Measurements from ENCODE around the gene FAM81A. TPM values are rescaled to one million over a fixed set of nuclear protein-coding genes. Genes with fewer than 3 reads are reported as not detected.

The FAM81A gene
- total RNA-seq, 4 donors from 2014 or later = 0.80 to 8.4 (median 4.6) TPM; not detected in 1

DNA sequence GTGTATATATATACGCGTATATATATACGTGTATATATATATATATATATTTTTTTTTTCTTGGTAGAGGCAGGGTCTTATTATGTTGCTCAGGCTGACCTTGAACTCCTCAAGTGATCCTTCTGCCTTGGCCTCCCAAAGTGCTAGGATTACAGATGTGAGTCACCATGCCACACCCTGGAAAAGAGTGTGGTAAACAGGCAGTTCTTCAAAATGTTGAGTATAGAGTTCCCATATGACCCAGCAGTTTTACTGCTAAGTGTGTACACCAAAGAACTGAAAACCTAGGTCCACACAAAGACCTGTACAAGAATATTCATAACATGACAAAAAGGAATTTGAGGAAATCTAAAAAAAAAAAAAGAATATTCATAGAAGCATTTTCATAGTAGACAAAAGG, 101.8 kb downstream of the FAM81A start:
- intact Hi-C loops (cut with DNase I; ENCODE audit: low total_unique reads) (no loop called here), in situ Hi-C loops (cut with MboI; ENCODE audit: low pct_ligation_motif_present in 1 of 4, low pct_unique_long_range_greater_than_20kb in 1 of 4, low sequenced_read_pairs in 3 of 4) (no loop called here)
- Histone ChIP-seq H3K4me3 (no peak overlapping the region), H3K27ac (peak overlapping the region; percentile 31 to 65 (median 57)), H3K27me3 (no peaks in the 10 kb centered on the region), H3K9me3 (no peaks in the 10 kb centered on the region), H3K36me3 (no peaks in the 10 kb centered on the region), H3K4me1 (peaks cover 6 to 41% (median 14%) of the 10 kb centered on the region in 4 donors)
- TF ChIP-seq, protein P1, sequence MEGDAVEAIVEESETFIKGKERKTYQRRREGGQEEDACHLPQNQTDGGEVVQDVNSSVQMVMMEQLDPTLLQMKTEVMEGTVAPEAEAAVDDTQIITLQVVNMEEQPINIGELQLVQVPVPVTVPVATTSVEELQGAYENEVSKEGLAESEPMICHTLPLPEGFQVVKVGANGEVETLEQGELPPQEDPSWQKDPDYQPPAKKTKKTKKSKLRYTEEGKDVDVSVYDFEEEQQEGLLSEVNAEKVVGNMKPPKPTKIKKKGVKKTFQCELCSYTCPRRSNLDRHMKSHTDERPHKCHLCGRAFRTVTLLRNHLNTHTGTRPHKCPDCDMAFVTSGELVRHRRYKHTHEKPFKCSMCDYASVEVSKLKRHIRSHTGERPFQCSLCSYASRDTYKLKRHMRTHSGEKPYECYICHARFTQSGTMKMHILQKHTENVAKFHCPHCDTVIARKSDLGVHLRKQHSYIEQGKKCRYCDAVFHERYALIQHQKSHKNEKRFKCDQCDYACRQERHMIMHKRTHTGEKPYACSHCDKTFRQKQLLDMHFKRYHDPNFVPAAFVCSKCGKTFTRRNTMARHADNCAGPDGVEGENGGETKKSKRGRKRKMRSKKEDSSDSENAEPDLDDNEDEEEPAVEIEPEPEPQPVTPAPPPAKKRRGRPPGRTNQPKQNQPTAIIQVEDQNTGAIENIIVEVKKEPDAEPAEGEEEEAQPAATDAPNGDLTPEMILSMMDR (IDR thresholded peaks at IDR 0.05) = no peak
- TF ChIP-seq POLR2AphosphoS5 (IDR thresholded peaks at IDR 0.05) (no peak), POLR2A (IDR thresholded peaks at IDR 0.05) (no peak), EP300 (IDR thresholded peaks at IDR 0.05; ENCODE audit: low read depth) (no peak)
- no peak for DNase-seq
- WGBS, 2 donors (ENCODE audit: low coverage in 1 of 2) = 58 to 92% methylated on average over 2 to 3 of the region's 3 CpGs

- WGBS, 2 donors (ENCODE audit: low coverage in 1 of 2) = 33 to 46% methylated on average over 2 to 3 of the region's 3 CpGs
- in situ Hi-C loops (cut with MboI; ENCODE audit: low pct_ligation_motif_present in 1 of 4, low pct_unique_long_range_greater_than_20kb in 1 of 4, low sequenced_read_pairs in 3 of 4) = no loop called here
- intact Hi-C loops (cut with DNase I; ENCODE audit: low total_unique reads) = no loop called here
- no peak for DNase-seq
- peak overlapping the region; percentile 31 to 65 (median 57) for H3K27ac ChIP-seq
- H3K4me1 ChIP-seq = peaks cover 3 to 38% (median 14%) of the 10 kb centered on the region in 4 donors
- H3K36me3 ChIP-seq = no peaks in the 10 kb centered on the region
- H3K27me3 ChIP-seq = no peaks in the 10 kb centered on the region
- H3K4me3 ChIP-seq = no peak overlapping the region
- no peaks in the 10 kb centered on the region for H3K9me3 ChIP-seq
- TF ChIP-seq POLR2A (IDR thresholded peaks at IDR 0.05) (no peak), POLR2AphosphoS5 (IDR thresholded peaks at IDR 0.05) (no peak), EP300 (IDR thresholded peaks at IDR 0.05; ENCODE audit: low read depth) (no peak)
- TF ChIP-seq, protein P1 (IDR thresholded peaks at IDR 0.05) = no peak
These were observed 102.7 kb downstream of the FAM81A start for GRCh38 chr15:59540654-59541053.

DNA sequence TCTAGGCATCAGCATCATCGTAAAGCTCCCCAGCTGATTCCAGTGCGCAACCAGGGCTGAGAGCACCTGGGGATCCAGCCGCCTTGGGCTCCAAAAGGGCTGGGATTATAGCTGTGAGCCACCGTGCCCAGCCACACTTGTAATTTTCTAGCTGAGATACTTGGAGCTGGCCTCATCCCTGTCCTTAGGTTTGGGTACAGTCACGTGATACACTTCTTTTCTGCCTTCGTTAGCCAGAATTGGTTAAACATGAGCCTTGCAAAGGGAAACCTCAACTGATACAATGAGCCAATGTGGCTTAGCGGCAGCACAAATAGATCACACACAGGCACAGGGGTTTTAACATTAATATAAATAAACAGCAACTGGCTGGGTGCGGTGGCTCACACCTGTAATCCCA, 103.8 kb downstream of the FAM81A start:
- Histone ChIP-seq H3K36me3 (no peaks in the 10 kb centered on the region), H3K4me1 (peaks cover 3 to 44% (median 21%) of the 10 kb centered on the region in 4 donors), H3K27ac (peak overlapping the region in 1 of 4 donors; percentile 55), H3K27me3 (no peaks in the 10 kb centered on the region), H3K4me3 (no peak overlapping the region), H3K9me3 (no peaks in the 10 kb centered on the region)
- TF ChIP-seq, protein P1 (IDR thresholded peaks at IDR 0.05) = no peak
- TF ChIP-seq POLR2A (IDR thresholded peaks at IDR 0.05) (no peak), EP300 (IDR thresholded peaks at IDR 0.05; ENCODE audit: low read depth) (no peak), POLR2AphosphoS5 (IDR thresholded peaks at IDR 0.05) (no peak)
- no peak for DNase-seq
- 79 to 95% methylated on average over 4 to 8 of the region's 8 CpGs for WGBS, 2 donors (ENCODE audit: low coverage in 1 of 2)
- intact Hi-C loops (cut with DNase I; ENCODE audit: low total_unique reads) (no loop called here), in situ Hi-C loops (cut with MboI; ENCODE audit: low pct_ligation_motif_present in 1 of 4, low pct_unique_long_range_greater_than_20kb in 1 of 4, low sequenced_read_pairs in 3 of 4) (no loop called here)

DNA sequence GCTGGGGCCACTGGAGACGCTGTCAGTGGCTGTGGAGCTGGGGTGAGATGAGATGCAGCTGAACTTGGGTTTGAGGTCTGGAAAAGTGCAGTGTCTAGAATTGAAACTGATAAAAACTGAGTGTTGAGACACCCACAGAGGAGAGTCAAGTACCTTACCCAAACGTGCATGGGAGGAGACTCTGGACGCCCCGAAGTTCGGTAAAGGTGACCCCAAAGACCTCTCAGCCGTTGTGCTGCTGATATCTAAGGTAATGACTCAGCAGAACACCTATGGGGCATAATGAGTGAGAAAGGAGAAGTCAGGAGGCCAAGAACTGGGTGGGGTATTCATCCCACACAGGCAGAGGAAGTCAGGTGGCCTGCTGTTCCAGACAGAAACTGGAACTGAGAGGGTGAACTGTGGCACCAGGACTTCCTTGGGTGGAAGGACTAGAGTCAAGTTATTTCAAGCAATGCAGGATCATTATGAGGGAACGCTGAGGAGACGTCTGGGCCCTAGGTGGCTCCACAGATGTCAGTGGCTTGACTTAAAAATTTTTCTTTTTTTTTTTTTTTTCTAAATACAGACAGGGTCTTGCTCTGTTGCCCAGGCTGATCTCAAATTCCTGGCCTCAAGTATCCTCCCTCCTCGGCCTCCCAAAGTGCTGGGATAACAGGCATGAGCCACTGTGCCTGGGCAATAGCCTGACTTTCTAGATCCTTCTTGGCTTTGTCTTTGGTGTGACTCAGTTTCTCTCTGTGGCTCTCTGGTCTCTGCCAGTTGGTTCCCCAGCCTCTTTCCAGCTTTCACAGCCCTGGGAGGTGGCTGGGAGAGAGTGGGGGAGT, 105.9 kb downstream of the FAM81A start:
- Histone ChIP-seq H3K9me3 (no peaks in the 10 kb centered on the region), H3K36me3 (no peaks in the 10 kb centered on the region), H3K4me3 (no peak overlapping the region), H3K27ac (peak overlapping the region in 2 of 4 donors; percentile 2 to 5), H3K4me1 (peaks cover 3 to 42% (median 27%) of the 10 kb centered on the region in 4 donors), H3K27me3 (no peaks in the 10 kb centered on the region)
- DNase-seq = peak; percentile 36
- peak in 1 of 3 donors; percentile 8 for TF ChIP-seq POLR2AphosphoS5 (IDR thresholded peaks at IDR 0.05)
- TF ChIP-seq, protein P1 (IDR thresholded peaks at IDR 0.05) = no peak
- in situ Hi-C loops (cut with MboI; ENCODE audit: low pct_ligation_motif_present in 1 of 4, low pct_unique_long_range_greater_than_20kb in 1 of 4, low sequenced_read_pairs in 3 of 4) = no loop called here
- WGBS, 2 donors (ENCODE audit: low coverage in 1 of 2) = 38 to 54% methylated on average over 3 to 9 of the region's 9 CpGs
- intact Hi-C loops (cut with DNase I; ENCODE audit: low total_unique reads) = no loop called here

Measured in transverse colon (tissue), 4 donors.